ENCODE results near the gene L1CAM. TPM values are rescaled to one million over a fixed set of nuclear protein-coding genes. Genes with fewer than 3 reads are reported as not detected.

The L1CAM gene
- total and polyA plus RNA-seq, 9 of the 15 experiments (the other 6 are each of a cell fraction or from before 2014, with no cell fraction given) = 0.09 to 0.86 (median 0.26) TPM; not detected in 3

DNA sequence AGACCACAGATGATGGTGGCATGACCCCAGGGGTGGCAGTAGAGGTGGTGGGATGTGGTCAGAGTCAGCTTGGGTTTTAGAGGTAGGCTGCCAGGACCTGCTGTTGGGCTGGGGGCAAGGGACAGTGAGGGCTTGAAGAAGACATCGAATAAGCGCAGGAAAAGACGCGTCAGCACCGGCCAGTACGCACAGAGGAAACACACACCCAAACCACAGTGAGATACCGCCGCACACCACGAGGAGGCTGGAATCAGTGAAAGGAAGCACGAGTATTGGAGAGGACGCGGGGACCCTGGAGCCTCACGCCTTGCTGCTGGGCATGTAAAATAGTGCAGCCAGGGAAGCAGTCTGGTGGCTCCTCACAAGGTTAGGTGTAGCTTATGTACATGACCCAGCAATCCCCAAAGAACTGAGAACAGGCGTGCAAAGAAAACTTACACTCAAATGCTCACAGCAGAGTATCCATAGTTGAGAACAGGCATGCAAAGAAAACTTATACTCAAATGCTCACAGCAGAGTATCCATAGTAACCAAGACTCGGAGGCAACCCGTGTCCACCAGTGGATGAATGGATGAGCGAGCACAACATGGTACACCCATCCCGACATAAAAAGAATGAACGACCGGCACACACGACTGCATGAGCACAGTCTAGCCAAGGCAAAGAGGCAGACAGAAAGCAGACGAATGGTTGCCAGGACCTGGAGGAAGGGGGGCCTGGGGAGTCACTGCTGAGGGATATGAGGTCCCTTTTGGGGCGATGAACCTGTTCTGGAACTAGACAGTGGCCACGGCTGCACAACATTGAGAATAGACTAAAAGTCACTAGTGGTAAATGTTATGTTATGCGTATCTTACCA, 68.9 kb downstream of the L1CAM start (continued):
- TF ChIP-seq, protein P1, sequence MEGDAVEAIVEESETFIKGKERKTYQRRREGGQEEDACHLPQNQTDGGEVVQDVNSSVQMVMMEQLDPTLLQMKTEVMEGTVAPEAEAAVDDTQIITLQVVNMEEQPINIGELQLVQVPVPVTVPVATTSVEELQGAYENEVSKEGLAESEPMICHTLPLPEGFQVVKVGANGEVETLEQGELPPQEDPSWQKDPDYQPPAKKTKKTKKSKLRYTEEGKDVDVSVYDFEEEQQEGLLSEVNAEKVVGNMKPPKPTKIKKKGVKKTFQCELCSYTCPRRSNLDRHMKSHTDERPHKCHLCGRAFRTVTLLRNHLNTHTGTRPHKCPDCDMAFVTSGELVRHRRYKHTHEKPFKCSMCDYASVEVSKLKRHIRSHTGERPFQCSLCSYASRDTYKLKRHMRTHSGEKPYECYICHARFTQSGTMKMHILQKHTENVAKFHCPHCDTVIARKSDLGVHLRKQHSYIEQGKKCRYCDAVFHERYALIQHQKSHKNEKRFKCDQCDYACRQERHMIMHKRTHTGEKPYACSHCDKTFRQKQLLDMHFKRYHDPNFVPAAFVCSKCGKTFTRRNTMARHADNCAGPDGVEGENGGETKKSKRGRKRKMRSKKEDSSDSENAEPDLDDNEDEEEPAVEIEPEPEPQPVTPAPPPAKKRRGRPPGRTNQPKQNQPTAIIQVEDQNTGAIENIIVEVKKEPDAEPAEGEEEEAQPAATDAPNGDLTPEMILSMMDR (IDR thresholded peaks at IDR 0.05 in 2 of 3, conservative IDR thresholded peaks at IDR 0.05 in 1 of 3; ENCODE audit: insufficient read depth in 2 of 3, low read depth in 1 of 3, low read length in 3 of 3) = peak; percentile 31 to 48 (median 45)
- TF ChIP-seq RB1 (IDR thresholded peaks at IDR 0.05; ENCODE audit: low read depth) = no peak
- TF ChIP-seq TRIM28 (IDR thresholded peaks at IDR 0.05) = no peak
- peak; percentile 19; the same call in 1 of the 2 replicates for TF ChIP-seq EP400 (IDR thresholded peaks at IDR 0.05)
- peak; percentile 50 for TF ChIP-seq L3MBTL2 (IDR thresholded peaks at IDR 0.05)
- TF ChIP-seq, protein P2, sequence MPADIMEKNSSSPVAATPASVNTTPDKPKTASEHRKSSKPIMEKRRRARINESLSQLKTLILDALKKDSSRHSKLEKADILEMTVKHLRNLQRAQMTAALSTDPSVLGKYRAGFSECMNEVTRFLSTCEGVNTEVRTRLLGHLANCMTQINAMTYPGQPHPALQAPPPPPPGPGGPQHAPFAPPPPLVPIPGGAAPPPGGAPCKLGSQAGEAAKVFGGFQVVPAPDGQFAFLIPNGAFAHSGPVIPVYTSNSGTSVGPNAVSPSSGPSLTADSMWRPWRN (IDR thresholded peaks at IDR 0.05; ENCODE audit: low read depth) = no peak
- TF ChIP-seq, protein P3, sequence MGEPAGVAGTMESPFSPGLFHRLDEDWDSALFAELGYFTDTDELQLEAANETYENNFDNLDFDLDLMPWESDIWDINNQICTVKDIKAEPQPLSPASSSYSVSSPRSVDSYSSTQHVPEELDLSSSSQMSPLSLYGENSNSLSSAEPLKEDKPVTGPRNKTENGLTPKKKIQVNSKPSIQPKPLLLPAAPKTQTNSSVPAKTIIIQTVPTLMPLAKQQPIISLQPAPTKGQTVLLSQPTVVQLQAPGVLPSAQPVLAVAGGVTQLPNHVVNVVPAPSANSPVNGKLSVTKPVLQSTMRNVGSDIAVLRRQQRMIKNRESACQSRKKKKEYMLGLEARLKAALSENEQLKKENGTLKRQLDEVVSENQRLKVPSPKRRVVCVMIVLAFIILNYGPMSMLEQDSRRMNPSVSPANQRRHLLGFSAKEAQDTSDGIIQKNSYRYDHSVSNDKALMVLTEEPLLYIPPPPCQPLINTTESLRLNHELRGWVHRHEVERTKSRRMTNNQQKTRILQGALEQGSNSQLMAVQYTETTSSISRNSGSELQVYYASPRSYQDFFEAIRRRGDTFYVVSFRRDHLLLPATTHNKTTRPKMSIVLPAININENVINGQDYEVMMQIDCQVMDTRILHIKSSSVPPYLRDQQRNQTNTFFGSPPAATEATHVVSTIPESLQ (CRISPR knock-in tag; IDR thresholded peaks at IDR 0.05) = no peak
- no peak for TF ChIP-seq NFE2L1 (tag; IDR thresholded peaks at IDR 0.05; ENCODE audit: borderline replicate concordance, low read depth)
- no peak for TF ChIP-seq POLR3G (IDR thresholded peaks at IDR 0.05; ENCODE audit: extremely low read depth, insufficient read length, insufficient replicate concordance)
- TF ChIP-seq ZNF316 (IDR thresholded peaks at IDR 0.05) = peak; percentile 28
- TF ChIP-seq, protein P4, sequence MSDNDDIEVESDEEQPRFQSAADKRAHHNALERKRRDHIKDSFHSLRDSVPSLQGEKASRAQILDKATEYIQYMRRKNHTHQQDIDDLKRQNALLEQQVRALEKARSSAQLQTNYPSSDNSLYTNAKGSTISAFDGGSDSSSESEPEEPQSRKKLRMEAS (CRISPR knock-in tag; IDR thresholded peaks at IDR 0.05) = peak; percentile 46
- no peak for TF ChIP-seq ZFX (CRISPR knock-in tag; IDR thresholded peaks at IDR 0.05)
- peak; percentile 56; the same call in 1 of the 2 replicates for TF ChIP-seq RFX1 (IDR thresholded peaks at IDR 0.05)

All from K562 (cell line).